GM12801 (cell line): ENCODE data around the gene STUB1.

Experiments
- CTCF ChIP-seq: IDR thresholded peaks from one replicate; pipeline ENCODE4 v1.5.1; 2011; ENCODE audit warnings: control low read depth; ENCODE audit not compliant: insufficient read length; ENCODE audit errors: extremely low read depth

Gene STUB1

GRCh38 chr16:732332-732731 is 52.1 kb downstream of the STUB1 start:
- no peak for TF ChIP-seq CTCF
